Vagina (tissue), 2 donors: ENCODE measurements around the gene ARTN. TPM values are rescaled to one million over a fixed set of nuclear protein-coding genes. Genes with fewer than 3 reads are reported as not detected.

Source experiments
- DNase-seq, 2 donors: peaks; one replicate each; pipeline ENCODE4 v3.0.0-alpha.2; 2017; ENCODE audit errors: extremely low spot score in 2 of 2
- H3K27ac ChIP-seq: fragments of 200-600 bp; sonication (generic); one replicate; pipeline ENCODE4 v1.5.1; 2019
- H3K27me3 ChIP-seq: fragments of 200-600 bp; sonication (generic); one replicate; pipeline ENCODE4 v1.5.1; 2019
- H3K36me3 ChIP-seq, 2 donors: fragments of 200-600 bp; sonication (generic); one replicate each; pipeline ENCODE4 v1.5.1; 2017 to 2019
- H3K4me1 ChIP-seq: fragments of 200-600 bp; sonication (generic); one replicate; pipeline ENCODE4 v1.5.1; 2019
- H3K4me3 ChIP-seq, 2 donors: fragments of 200-600 bp; sonication (generic); 1 replicate in 1 of 2; 2 replicates in 1 of 2; pipeline ENCODE4 v1.5.1; 2016 to 2019
- H3K9me3 ChIP-seq: fragments of 200-600 bp; sonication (generic); one replicate; pipeline ENCODE4 v1.5.1; 2019
- POLR2A ChIP-seq, 2 donors: fragments of 450-650 bp; IDR thresholded peaks; one replicate each; pipeline ENCODE4 v1.6.1; 2017; ENCODE audit warnings: antibody characterized with exemption in 2 of 2, mild to moderate bottlenecking in 2 of 2, moderate library complexity in 2 of 2
- POLR2AphosphoS5 ChIP-seq, 2 donors: sonication (generic); formaldehyde crosslinking; IDR thresholded peaks; one replicate each; pipeline ENCODE4 v1.9.0; 2017; ENCODE audit warnings: antibody characterized with exemption in 2 of 2, mild to moderate bottlenecking in 2 of 2, low read depth in 1 of 2; ENCODE audit not compliant: insufficient read depth in 1 of 2
- intact Hi-C: fragments of 100-400 bp; cut with DNase I; formaldehyde crosslinking; loops from one replicate; pipeline ENCODE4 v1.15.1; 2023
- total RNA-seq: library from RNA; depleted of rRNA; stranded (reverse); fragments of >200 nt; gene quantifications from one replicate; pipeline ENCODE4 v1.2.3, GENCODE V29; 2016
- TF ChIP-seq, protein P1 (sequence below), 3 experiments: fragments of 450-650 bp in 2 of 3; fragments of 200-600 bp in 1 of 3; sonication (generic) in 1 of 3; IDR thresholded peaks; one replicate each; pipeline ENCODE4 v1.5.1; 2017 to 2019; ENCODE audit warnings: antibody characterized with exemption in 3 of 3, mild to moderate bottlenecking in 2 of 3, moderate library complexity in 2 of 3

The ARTN gene
- total RNA-seq, 1 donor from 2014 or later, result 17.4 TPM

DNA sequence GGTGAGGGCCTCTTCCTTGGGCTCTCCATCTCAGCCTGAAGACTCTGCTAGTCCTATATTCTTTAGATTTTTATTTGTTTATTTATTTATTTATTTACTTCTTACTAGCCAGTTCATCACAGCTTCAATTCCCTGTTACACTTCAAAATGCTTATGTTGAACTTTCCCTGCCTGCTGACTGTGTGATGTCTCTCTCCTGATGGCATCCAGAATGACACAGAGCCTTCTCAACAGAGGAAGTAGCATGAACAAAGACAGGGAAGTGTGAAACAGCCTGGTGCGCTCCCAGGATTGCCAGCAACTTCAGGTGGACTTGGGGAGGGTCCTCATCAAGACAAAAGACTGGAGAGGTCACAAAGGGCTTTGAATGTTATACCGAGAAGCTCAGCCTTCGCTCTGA lies 8.8 kb downstream of the ARTN start:
- Histone ChIP-seq H3K4me3 (no peak overlapping the region), H3K27ac (no peak overlapping the region), H3K27me3 (no peaks in the 10 kb centered on the region), H3K4me1 (peaks cover 25% of the 10 kb centered on the region), H3K9me3 (no peaks in the 10 kb centered on the region), H3K36me3 (no peaks in the 10 kb centered on the region)
- TF ChIP-seq, protein P1, sequence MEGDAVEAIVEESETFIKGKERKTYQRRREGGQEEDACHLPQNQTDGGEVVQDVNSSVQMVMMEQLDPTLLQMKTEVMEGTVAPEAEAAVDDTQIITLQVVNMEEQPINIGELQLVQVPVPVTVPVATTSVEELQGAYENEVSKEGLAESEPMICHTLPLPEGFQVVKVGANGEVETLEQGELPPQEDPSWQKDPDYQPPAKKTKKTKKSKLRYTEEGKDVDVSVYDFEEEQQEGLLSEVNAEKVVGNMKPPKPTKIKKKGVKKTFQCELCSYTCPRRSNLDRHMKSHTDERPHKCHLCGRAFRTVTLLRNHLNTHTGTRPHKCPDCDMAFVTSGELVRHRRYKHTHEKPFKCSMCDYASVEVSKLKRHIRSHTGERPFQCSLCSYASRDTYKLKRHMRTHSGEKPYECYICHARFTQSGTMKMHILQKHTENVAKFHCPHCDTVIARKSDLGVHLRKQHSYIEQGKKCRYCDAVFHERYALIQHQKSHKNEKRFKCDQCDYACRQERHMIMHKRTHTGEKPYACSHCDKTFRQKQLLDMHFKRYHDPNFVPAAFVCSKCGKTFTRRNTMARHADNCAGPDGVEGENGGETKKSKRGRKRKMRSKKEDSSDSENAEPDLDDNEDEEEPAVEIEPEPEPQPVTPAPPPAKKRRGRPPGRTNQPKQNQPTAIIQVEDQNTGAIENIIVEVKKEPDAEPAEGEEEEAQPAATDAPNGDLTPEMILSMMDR (IDR thresholded peaks at IDR 0.05), result no peak
- TF ChIP-seq POLR2AphosphoS5 (IDR thresholded peaks at IDR 0.05; ENCODE audit: insufficient read depth in 1 of 2, low read depth in 1 of 2), result no peak
- no peak for TF ChIP-seq POLR2A (IDR thresholded peaks at IDR 0.05)
- intact Hi-C loops, result no loop called here
- DNase-seq, result no peak

DNA sequence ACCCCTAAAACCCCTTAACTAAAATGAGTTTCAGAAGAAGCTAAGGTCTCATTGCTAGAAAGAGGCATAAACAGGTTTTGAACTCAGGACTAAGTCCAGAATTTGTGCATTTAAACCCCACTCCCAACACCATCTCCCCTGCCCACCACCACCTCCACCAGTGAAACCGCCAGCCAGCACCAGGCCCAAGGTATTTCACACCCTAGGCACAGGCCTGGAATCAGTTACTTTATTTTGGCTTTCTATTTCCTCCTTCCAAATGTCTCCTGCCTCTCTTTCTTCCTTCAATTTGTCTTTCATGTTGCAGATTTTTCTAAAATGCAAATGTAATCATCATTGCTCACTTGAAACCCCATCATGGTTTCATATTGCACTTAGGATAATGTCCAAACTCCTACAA lies 11.3 kb downstream of the ARTN start:
- peaks cover 35% of the 10 kb centered on the region for H3K4me1 ChIP-seq
- no peaks in the 10 kb centered on the region for H3K27me3 ChIP-seq
- no peak overlapping the region for H3K27ac ChIP-seq
- H3K4me3 ChIP-seq, result no peak overlapping the region
- H3K9me3 ChIP-seq, result no peaks in the 10 kb centered on the region
- TF ChIP-seq, protein P1 (IDR thresholded peaks at IDR 0.05), result no peak
- no peak for TF ChIP-seq POLR2A (IDR thresholded peaks at IDR 0.05)
- TF ChIP-seq POLR2AphosphoS5 (IDR thresholded peaks at IDR 0.05; ENCODE audit: insufficient read depth in 1 of 2, low read depth in 1 of 2), result no peak
- no peak for DNase-seq
- H3K36me3 ChIP-seq, result no peaks in the 10 kb centered on the region
- intact Hi-C loops, result no loop called here

DNA sequence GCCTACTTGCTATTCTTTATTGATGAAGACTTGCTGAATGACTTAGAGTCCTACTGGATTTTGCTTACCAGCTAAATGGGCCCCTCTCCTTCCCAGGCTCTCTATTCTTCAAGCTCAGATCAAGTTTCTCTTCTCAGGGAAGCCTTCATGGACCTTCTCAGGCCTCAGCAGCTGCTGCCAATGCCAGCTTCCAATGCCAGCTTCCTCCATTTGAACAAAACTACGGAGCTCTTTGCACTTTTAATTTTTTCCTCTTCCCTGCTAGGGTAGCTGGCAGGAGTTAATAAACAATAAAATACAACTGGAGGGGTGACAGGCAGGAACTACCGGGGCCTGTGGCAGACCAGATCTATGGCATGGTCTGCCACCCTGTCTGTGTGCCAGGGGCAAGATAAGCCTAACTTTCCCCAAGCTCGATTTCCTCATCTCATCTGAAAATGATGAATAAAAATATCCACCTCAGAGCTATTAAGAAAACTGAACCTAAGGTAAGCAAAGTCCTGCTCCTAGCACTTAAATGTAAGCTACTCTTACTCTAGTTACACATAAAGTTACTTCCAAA lies 12.2 kb downstream of the ARTN start:
- Histone ChIP-seq H3K27me3 (no peaks in the 10 kb centered on the region), H3K27ac (peak overlapping the region; percentile 95), H3K4me1 (peaks cover 35% of the 10 kb centered on the region), H3K9me3 (no peaks in the 10 kb centered on the region), H3K36me3 (no peaks in the 10 kb centered on the region), H3K4me3 (peak overlapping the region; percentile 64 to 79)
- TF ChIP-seq POLR2A (IDR thresholded peaks at IDR 0.05), result no peak
- TF ChIP-seq POLR2AphosphoS5 (IDR thresholded peaks at IDR 0.05; ENCODE audit: insufficient read depth in 1 of 2, low read depth in 1 of 2), result no peak
- TF ChIP-seq, protein P1 (IDR thresholded peaks at IDR 0.05), result no peak
- intact Hi-C loops, result no loop called here
- no peak for DNase-seq

DNA sequence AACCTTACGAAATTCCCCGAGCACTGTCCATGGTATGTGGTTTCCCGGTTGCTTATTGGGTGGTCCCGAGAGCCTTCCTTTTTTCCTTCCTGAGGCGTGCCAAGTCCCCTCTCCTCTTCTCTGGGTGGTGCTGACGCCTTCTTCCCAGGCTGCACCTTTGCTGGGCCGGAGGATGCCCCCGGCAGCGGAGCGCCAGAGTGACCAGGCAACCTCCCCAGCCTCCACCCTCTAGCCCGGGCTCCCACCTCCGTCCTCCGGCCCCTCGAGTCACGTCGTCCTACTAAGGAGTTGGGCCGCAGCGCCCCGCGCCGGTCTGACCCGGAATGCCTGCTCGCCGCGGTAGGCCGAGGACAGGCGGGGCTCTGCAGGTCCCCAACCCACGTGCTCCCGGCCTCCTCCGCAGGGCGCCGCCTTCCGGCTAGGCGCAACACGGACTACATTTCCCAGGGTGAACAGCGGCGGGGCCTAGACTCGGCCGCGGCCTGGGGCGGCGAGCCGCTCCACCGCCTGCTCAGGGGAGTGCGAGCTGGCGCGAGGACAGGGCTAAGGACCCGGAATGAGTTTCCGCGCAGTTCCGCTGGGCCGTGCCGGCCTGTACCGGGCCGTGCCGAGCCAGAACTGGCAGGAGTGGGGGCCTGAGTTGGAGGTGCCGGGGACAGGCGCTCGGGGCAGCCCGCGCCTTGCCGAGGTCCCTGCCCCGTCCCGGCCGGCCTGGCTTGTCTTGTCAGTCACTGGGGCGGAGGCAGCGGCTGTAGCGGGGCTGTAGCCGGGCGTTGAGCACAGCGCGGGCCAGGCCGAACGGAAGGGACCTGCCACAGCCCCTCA lies 12.8 kb downstream of the ARTN start, which contains the start of gene IPO13:
IPO13 (plus strand) TSS at position 715 of the 825 bp plus-strand sequence. CDS start 651 bp downstream, outside the sequence.
- intact Hi-C loops, result no loop called here
- peak in 1 of 2 donors; percentile 94 for DNase-seq
- peak within 1 kb of the TSS; percentile 64 to 79 for H3K4me3 ChIP-seq
- H3K36me3 ChIP-seq, result no peaks in the 10 kb centered on the region
- peak within 1 kb of the TSS; percentile 95 for H3K27ac ChIP-seq
- no peaks in the 10 kb centered on the region for H3K27me3 ChIP-seq
- H3K4me1 ChIP-seq, result peaks cover 35% of the 10 kb centered on the region
- TF ChIP-seq POLR2A (IDR thresholded peaks at IDR 0.05) (peak in 1 of 2 donors; percentile 36), POLR2AphosphoS5 (IDR thresholded peaks at IDR 0.05; ENCODE audit: insufficient read depth in 1 of 2, low read depth in 1 of 2) (peak; percentile 93)
- TF ChIP-seq, protein P1 (IDR thresholded peaks at IDR 0.05), result peak in 2 of 3 experiments; percentile 69 to 85
- no peaks in the 10 kb centered on the region for H3K9me3 ChIP-seq
